ENCODE measurements around the gene COL9A2.

The COL9A2 gene

GRCh38 chr1:40301541-40302299 lies 15.4 kb downstream of the COL9A2 start:
- DNase-seq = no peak

GRCh38 chr1:40301066-40301465 lies 16.0 kb downstream of the COL9A2 start:
- DNase-seq = no peak

- no peak for DNase-seq
These were observed 16.4 kb downstream of the COL9A2 start for GRCh38 chr1:40300651-40301050.

- DNase-seq = no peak
These were observed 16.9 kb downstream of the COL9A2 start for GRCh38 chr1:40300249-40300567.

- no peak for DNase-seq
These were observed 17.5 kb downstream of the COL9A2 start for GRCh38 chr1:40299366-40300248.

- DNase-seq = no peak
These were observed 25.8 kb downstream of the COL9A2 start for GRCh38 chr1:40291293-40291692.

- no peak for DNase-seq
These were observed 35.2 kb downstream of the COL9A2 start for GRCh38 chr1:40281853-40282252.

- DNase-seq = no peak
These were observed 41.0 kb downstream of the COL9A2 start for GRCh38 chr1:40276122-40276521.

GRCh38 chr1:40274331-40274730 lies 42.8 kb downstream of the COL9A2 start:
- DNase-seq = no peak

- no peak for DNase-seq
These were observed 43.4 kb downstream of the COL9A2 start for GRCh38 chr1:40273547-40274166.

- DNase-seq = no peak
These were observed 44.4 kb downstream of the COL9A2 start for GRCh38 chr1:40272653-40273213.

GRCh38 chr1:40270152-40270834 lies 46.8 kb downstream of the COL9A2 start:
- DNase-seq = no peak

- no peak for DNase-seq
These were observed 48.9 kb downstream of the COL9A2 start for GRCh38 chr1:40268211-40268610.

- no peak for DNase-seq
These were observed 49.3 kb downstream of the COL9A2 start for GRCh38 chr1:40267767-40268187.

- DNase-seq = no peak
These were observed 50.1 kb downstream of the COL9A2 start for GRCh38 chr1:40266786-40267535.

- no peak for DNase-seq
These were observed 51.2 kb downstream of the COL9A2 start for GRCh38 chr1:40265919-40266318.

- no peak for DNase-seq
These were observed 51.8 kb downstream of the COL9A2 start for GRCh38 chr1:40265298-40265697.

- no peak for DNase-seq
These were observed 52.7 kb downstream of the COL9A2 start for GRCh38 chr1:40264354-40264781.

GRCh38 chr1:40258445-40258769 lies 58.7 kb downstream of the COL9A2 start:
- no peak for DNase-seq

- DNase-seq = peak; percentile 96
These were observed 59.2 kb downstream of the COL9A2 start, which contains the start of gene ZMPSTE24 for GRCh38 chr1:40257688-40258444. ZMPSTE24 (plus strand) TSS chr1:40258236; CDS start chr1:40258272, 36 bp downstream.

- peak; percentile 6 for DNase-seq
These were observed 59.8 kb downstream of the COL9A2 start for GRCh38 chr1:40257313-40257687.
